GM19455 (cell line): Measurements from ENCODE around the gene GXYLT2.

Experiments
- ATAC-seq: cut with Tn5 transposase; IDR thresholded peaks from one replicate; pipeline ENCODE4 v1.9.1; 2021; ENCODE audit not compliant: unreplicated experiment

Gene GXYLT2

GRCh38 chr3:73009008-73009407, 121.2 kb downstream of the GXYLT2 start:
- ATAC-seq: no peak

- ATAC-seq: no peak
Observed at GRCh38 chr3:73009750-73010149, 121.9 kb downstream of the GXYLT2 start.

- no peak for ATAC-seq
Observed at GRCh38 chr3:73010158-73010557, 122.3 kb downstream of the GXYLT2 start.

- no peak for ATAC-seq
Observed at GRCh38 chr3:73018298-73018697, 130.5 kb downstream of the GXYLT2 start.

DNA sequence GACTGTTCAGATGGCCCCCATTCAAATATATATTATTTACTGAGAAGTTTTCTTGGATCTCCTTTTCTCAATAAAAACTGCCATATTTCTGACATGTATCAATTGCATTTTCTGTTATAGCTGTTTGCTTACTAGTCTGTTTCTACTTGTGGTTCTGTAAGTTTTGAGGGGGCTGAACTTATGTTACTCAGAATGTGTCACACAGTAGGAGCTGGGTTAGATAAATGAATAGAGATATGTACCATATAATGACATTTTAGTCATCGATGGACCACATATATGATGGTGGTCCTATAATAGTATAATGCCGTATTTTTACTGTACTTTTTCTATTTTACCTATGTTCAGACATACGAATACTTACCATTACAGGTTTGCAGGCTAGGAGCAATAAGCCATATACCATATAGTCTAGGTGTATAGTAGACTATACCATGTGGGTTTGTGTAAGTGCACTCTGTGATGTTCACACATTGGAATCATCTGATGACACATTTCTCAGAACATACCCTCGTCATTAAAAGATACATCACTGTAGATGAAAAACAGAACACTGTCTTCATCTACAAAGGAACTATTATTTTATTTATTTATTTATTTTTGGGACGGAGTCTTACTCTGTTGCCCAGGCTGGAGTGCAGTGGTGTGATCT, 131.1 kb downstream of the GXYLT2 start:
- no peak for ATAC-seq

DNA sequence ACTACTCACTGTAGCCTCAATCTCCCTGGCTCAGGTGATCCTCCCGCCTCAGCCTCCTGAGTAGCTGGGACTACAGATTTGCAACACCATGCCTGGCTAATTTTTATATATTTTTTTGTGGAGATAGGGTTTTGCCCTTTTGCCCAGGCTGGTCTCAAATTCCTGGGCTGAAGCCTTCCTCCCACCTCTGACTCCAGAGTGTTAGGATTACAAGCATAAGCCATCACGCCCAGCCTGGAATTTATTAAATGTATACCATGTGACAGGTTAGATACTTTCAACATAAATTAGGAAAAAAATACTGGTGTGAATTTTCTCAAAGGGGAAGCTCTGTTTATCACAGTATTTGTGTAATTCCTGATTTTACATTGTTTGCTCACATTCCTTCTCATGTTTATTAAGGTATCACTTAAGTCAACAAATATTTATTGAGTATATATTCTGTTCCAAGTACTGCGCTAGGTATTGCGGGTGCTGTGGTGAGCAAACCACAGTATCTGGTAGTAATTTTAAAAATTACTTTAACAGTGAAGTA, 133.5 kb downstream of the GXYLT2 start:
- ATAC-seq: no peak

DNA sequence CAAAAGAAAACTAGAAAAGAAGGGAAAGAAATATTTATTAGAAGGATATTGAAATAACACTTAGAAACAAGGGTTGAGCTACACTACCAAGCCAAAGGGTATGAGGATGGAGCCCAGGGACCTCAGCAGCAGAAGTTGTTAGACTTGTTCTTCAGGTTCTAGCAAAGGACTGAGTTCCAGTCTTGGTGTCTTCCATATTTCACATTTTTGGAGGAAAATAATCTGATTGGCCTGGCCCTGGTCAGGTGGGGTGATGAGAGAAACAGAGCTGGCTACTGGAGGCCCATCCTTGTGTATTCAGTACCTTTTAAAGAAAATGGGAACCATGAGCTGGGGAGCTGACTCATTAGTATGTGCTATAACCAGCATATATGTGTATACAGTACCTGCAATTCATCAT, 137.0 kb downstream of the GXYLT2 start:
- ATAC-seq: no peak

DNA sequence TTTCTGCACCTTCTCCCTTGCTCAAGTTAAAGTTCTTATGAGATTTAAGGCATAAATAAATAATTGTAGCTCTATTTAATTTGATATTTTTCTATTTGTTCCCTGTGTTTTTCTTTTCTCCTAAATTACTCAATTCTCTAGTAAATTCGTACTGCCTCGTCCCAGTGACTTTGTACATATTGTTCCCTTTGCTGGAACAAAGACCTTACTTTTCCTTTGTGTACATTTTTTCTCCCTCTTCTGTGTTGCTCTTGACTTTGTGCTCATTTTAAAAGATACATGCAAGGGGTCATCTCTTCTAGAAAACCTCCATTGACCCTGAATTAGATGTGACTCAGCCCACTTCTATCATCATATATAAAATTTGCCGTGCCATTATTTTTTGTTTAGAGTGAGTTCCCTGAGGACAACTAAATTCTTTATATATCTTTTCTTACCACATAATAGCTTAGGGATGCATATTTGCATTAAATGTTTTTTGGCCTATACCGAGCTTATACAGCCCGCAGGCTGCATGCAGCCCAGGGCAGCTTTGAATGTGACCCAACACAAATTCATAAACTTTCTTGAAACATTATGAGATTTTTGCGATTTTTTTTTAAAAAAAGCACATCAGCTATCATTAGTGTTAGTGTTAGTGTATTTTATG, 138.4 kb downstream of the GXYLT2 start:
- ATAC-seq: no peak
